Neutrophil (primary cell): Measurements from ENCODE around the gene NKX2-1.
"Not testable (repeated sequence)": the region's sequence is repeated elsewhere in the genome, so short reads cannot be mapped to it uniquely, and the experiment has no call there.

ENCODE experiments used
- H3K27ac ChIP-seq: fragments of 200-600 bp; sonication (generic); 2 replicates; pipeline ENCODE4 v1.5.1; 2016; ENCODE audit warnings: mild to moderate bottlenecking, moderate library complexity
- H3K27me3 ChIP-seq: fragments of 200-600 bp; sonication (generic); 2 replicates; pipeline ENCODE4 v1.6.0; 2016; ENCODE audit warnings: mild to moderate bottlenecking
- H3K36me3 ChIP-seq: fragments of 200-600 bp; sonication (generic); 2 replicates; pipeline ENCODE4 v1.5.1; 2017
- H3K4me1 ChIP-seq, 2 experiments: fragments of 200-600 bp in 1 of 2; sonication (generic) in 1 of 2; 1 replicate in 1 of 2; 2 replicates in 1 of 2; pipeline versions ENCODE4 v1.5.1 to v1.6.1; 2013 to 2016; ENCODE audit warnings: low read depth in 1 of 2, low read length in 1 of 2, mild to moderate bottlenecking in 1 of 2, moderate library complexity in 1 of 2; ENCODE audit not compliant: control insufficient read depth in 1 of 2, insufficient read depth in 1 of 2
- H3K4me3 ChIP-seq, 2 experiments: fragments of 200-600 bp in 1 of 2; sonication (generic) in 1 of 2; 1 replicate in 1 of 2; 2 replicates in 1 of 2; pipeline ENCODE4 v1.5.1; 2013 to 2016; ENCODE audit warnings: low read depth in 1 of 2, low read length in 1 of 2, mild to moderate bottlenecking in 1 of 2, moderate library complexity in 1 of 2
- H3K9me3 ChIP-seq: fragments of 200-600 bp; sonication (generic); 2 replicates; pipeline ENCODE4 v1.5.1; 2016
- CTCF ChIP-seq: fragments of 200-600 bp; sonication (generic); IDR thresholded peaks from 2 replicates; pipeline ENCODE4 v1.5.1; 2016; ENCODE audit warnings: antibody characterized with exemption

Gene NKX2-1

DNA sequence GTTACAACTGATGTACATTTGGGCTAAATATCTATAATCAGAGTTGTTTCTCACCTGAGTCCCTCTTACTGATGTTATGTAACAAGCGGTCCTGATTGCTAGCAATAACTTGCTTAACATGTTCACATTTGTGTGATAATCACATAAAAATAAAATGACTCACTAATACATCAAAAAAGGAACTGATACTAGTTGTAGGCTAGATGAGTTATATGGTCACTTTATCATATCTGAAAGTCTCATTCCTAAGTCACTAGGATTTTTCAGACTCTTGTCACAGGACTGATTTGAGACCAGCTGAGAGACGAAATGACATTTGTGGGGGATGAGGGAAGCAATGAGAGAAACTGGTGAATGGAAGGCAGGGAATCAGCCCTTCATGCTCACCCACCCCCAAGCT lies 34.3 kb downstream of the NKX2-1 start:
- Histone ChIP-seq H3K36me3 (no peaks in the 10 kb centered on the region), H3K9me3 (no peaks in the 10 kb centered on the region), H3K27ac (no peak overlapping the region), H3K27me3 (peaks cover 15% of the 10 kb centered on the region), H3K4me1 (no peaks in the 10 kb centered on the region), H3K4me3 (no peak overlapping the region)
- no peak for TF ChIP-seq CTCF

DNA sequence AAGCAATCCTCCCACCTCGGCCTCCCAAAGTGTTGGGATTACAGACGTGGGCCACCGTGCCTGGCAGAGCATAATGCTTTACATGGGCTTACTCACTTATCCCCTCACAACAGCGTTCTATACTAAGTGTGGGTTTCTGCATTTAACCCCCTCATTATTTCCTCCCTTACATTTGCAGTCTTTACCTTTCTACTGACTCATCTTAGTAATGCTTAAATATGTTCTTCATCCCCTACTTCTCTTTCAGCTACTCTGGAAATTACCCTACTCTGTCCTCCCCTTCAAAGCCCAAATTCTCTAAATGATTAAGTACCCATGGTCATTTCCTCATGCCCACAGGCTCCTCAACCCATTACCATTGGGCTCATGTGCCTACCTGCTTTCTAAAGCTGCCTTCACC lies 40.7 kb downstream of the NKX2-1 start:
- Histone ChIP-seq H3K27me3 (no peaks in the 10 kb centered on the region), H3K4me1 (no peaks in the 10 kb centered on the region), H3K9me3 (no peaks in the 10 kb centered on the region), H3K27ac (no peak overlapping the region), H3K36me3 (no peaks in the 10 kb centered on the region), H3K4me3 (no peak overlapping the region)
- no peak for TF ChIP-seq CTCF

DNA sequence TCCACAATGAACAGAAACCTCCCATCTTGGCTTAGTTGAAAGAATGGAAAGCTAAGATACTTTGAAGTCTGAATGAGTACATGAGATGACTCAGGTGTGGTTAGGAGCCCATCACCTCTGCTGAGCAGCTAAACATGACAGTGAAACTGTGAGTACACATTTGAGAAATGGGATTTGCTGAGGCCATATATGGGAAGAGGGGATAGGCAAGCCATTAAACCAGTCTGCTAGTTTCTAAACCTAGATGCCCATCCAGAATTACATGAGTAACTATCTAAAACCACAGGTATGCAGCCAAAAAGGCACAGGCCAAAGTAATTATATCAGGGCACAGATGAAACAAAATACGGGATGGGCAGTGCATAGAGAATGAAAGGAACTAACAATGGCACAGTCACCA lies 41.2 kb downstream of the NKX2-1 start:
- TF ChIP-seq CTCF, result no peak
- no peaks in the 10 kb centered on the region for H3K27me3 ChIP-seq
- no peak overlapping the region for H3K27ac ChIP-seq
- H3K4me1 ChIP-seq, result no peaks in the 10 kb centered on the region
- no peak overlapping the region for H3K4me3 ChIP-seq
- no peaks in the 10 kb centered on the region for H3K9me3 ChIP-seq
- H3K36me3 ChIP-seq, result no peaks in the 10 kb centered on the region

- no peak overlapping the region for H3K27ac ChIP-seq
- no peak for TF ChIP-seq CTCF
- no peaks in the 10 kb centered on the region for H3K27me3 ChIP-seq
- no peaks in the 10 kb centered on the region for H3K36me3 ChIP-seq
- H3K9me3 ChIP-seq, result no peaks in the 10 kb centered on the region
- no peak overlapping the region for H3K4me3 ChIP-seq
- H3K4me1 ChIP-seq, result no peaks in the 10 kb centered on the region
These were observed 42.8 kb downstream of the NKX2-1 start for GRCh38 chr14:36477266-36477665.

DNA sequence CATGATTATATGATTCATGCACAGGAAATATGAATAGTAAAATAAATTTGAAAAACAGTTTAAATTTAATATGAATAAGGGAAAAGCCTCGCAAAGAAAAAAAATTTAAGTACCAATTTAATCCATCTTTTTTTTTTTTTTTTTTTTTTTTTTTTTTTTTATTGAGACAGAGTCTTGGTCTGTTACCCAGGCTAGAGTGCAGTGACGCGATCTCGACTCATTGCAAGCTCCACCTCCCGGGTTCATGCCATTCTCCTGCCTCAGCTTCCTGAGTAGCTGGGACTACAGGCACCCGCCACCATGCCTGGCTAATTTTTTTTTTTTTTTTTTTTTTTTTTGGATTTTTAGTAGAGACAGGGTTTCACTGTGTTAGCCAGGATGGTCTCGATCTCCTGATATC lies 44.0 kb downstream of the NKX2-1 start:
- not testable (repeated sequence) for H3K4me1 ChIP-seq, H3K4me3 ChIP-seq, H3K27ac ChIP-seq, H3K27me3 ChIP-seq, H3K9me3 ChIP-seq, H3K36me3 ChIP-seq

DNA sequence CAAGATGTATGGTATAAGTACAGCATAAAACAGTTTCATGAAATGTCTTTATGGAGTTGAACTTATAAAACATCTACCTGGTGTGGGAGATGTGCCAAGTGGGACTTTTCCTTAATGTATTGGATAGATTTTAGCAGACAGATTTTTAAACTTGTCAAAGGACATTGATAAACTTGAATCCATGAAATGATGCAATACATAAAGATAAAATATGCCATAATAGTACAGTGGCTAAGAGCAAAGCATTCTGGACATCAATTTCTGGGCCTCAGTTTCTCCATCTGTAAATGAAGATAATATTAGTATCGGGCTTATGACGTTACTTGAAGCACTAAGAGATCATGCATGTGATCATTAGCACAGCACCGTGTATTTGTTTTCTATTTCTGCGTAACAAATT lies 45.4 kb downstream of the NKX2-1 start:
- no peaks in the 10 kb centered on the region for H3K27me3 ChIP-seq
- no peak for TF ChIP-seq CTCF
- no peak overlapping the region for H3K27ac ChIP-seq
- no peaks in the 10 kb centered on the region for H3K4me1 ChIP-seq
- no peaks in the 10 kb centered on the region for H3K9me3 ChIP-seq
- no peak overlapping the region for H3K4me3 ChIP-seq
- H3K36me3 ChIP-seq, result no peaks in the 10 kb centered on the region
